Right atrium auricular region (tissue), 2 donors: ENCODE measurements around the gene ATP5PB. TPM values are rescaled to one million over a fixed set of nuclear protein-coding genes. Genes with fewer than 3 reads are reported as not detected.

Source experiments
- DNase-seq: peaks from one replicate; pipeline ENCODE4 v3.0.0-alpha.2; 2019; ENCODE audit warnings: low spot score
- H3K27ac ChIP-seq, 2 donors: fragments of 200-600 bp; sonication (generic); 1 replicate in 1 of 2; 2 replicates in 1 of 2; pipeline ENCODE4 v1.5.1; 2016 to 2019
- H3K27me3 ChIP-seq, 2 donors: fragments of 200-600 bp; sonication (generic); one replicate each; pipeline versions ENCODE4 v1.5.1 to v1.6.0; 2017 to 2019
- H3K36me3 ChIP-seq: fragments of 200-600 bp; sonication (generic); one replicate; pipeline ENCODE4 v1.5.1; 2016
- H3K4me1 ChIP-seq, 2 donors: fragments of 200-600 bp; sonication (generic); one replicate each; pipeline versions ENCODE4 v1.5.1 to v1.6.0; 2017 to 2019
- H3K4me3 ChIP-seq, 2 donors: fragments of 200-600 bp; sonication (generic); 1 replicate in 1 of 2; 2 replicates in 1 of 2; pipeline ENCODE4 v1.5.1; 2017 to 2019; ENCODE audit warnings: mild to moderate bottlenecking in 1 of 2, moderate library complexity in 1 of 2
- H3K9me3 ChIP-seq, 2 donors: fragments of 200-600 bp; sonication (generic); one replicate each; pipeline ENCODE4 v1.5.1; 2019
- CTCF ChIP-seq, 2 donors: fragments of 200-600 bp; sonication (generic); IDR thresholded peaks; one replicate each; pipeline ENCODE4 v1.5.1; 2019; ENCODE audit warnings: antibody characterized with exemption in 2 of 2
- total RNA-seq, 2 donors: library from RNA; depleted of rRNA; stranded (reverse); fragments of >200 nt; gene quantifications; one replicate each; pipeline ENCODE4 v1.1.0, GENCODE V29; 2016

The ATP5PB gene
- total RNA-seq, 2 donors from 2014 or later, result 297 to 429 TPM

GRCh38 chr1:111490220-111490619, 41.0 kb downstream of the ATP5PB start:
- Histone ChIP-seq H3K4me3 (no peak overlapping the region), H3K36me3 (no peaks in the 10 kb centered on the region), H3K4me1 (no peaks in the 10 kb centered on the region), H3K27me3 (no peaks in the 10 kb centered on the region), H3K27ac (peak overlapping the region; percentile 42 to 48), H3K9me3 (no peaks in the 10 kb centered on the region)
- no peak for TF ChIP-seq CTCF (IDR thresholded peaks at IDR 0.05)
- no peak for DNase-seq

GRCh38 chr1:111491070-111491469, 41.8 kb downstream of the ATP5PB start:
- peak; percentile 57 for DNase-seq
- Histone ChIP-seq H3K27ac (peak overlapping the region in 1 of 2 donors; percentile 48), H3K4me3 (no peak overlapping the region), H3K27me3 (no peaks in the 10 kb centered on the region), H3K9me3 (no peaks in the 10 kb centered on the region), H3K36me3 (no peaks in the 10 kb centered on the region), H3K4me1 (no peaks in the 10 kb centered on the region)
- TF ChIP-seq CTCF (IDR thresholded peaks at IDR 0.05), result no peak

- no peak for DNase-seq
- Histone ChIP-seq H3K4me1 (no peaks in the 10 kb centered on the region), H3K27me3 (no peaks in the 10 kb centered on the region), H3K9me3 (no peaks in the 10 kb centered on the region), H3K36me3 (no peaks in the 10 kb centered on the region), H3K27ac (no peak overlapping the region), H3K4me3 (no peak overlapping the region)
- TF ChIP-seq CTCF (IDR thresholded peaks at IDR 0.05), result no peak
Measured at GRCh38 chr1:111496398-111496797, 47.1 kb downstream of the ATP5PB start.

GRCh38 chr1:111497592-111497991, 48.3 kb downstream of the ATP5PB start:
- Histone ChIP-seq H3K9me3 (no peaks in the 10 kb centered on the region), H3K4me3 (no peak overlapping the region), H3K4me1 (no peaks in the 10 kb centered on the region), H3K36me3 (no peaks in the 10 kb centered on the region), H3K27ac (no peak overlapping the region), H3K27me3 (no peaks in the 10 kb centered on the region)
- TF ChIP-seq CTCF (IDR thresholded peaks at IDR 0.05), result no peak
- no peak for DNase-seq

GRCh38 chr1:111499026-111499785, 49.9 kb downstream of the ATP5PB start:
- Histone ChIP-seq H3K27ac (no peak overlapping the region), H3K4me1 (no peaks in the 10 kb centered on the region), H3K9me3 (no peaks in the 10 kb centered on the region), H3K4me3 (no peak overlapping the region), H3K36me3 (no peaks in the 10 kb centered on the region), H3K27me3 (no peaks in the 10 kb centered on the region)
- no peak for TF ChIP-seq CTCF (IDR thresholded peaks at IDR 0.05)
- DNase-seq, result no peak

- TF ChIP-seq CTCF (IDR thresholded peaks at IDR 0.05), result no peak
- H3K36me3 ChIP-seq, result no peaks in the 10 kb centered on the region
- no peak for DNase-seq
- H3K27ac ChIP-seq, result no peak overlapping the region
- H3K9me3 ChIP-seq, result no peaks in the 10 kb centered on the region
- no peaks in the 10 kb centered on the region for H3K27me3 ChIP-seq
- H3K4me1 ChIP-seq, result no peaks in the 10 kb centered on the region
- H3K4me3 ChIP-seq, result no peak overlapping the region
Measured at GRCh38 chr1:111501645-111502044, 52.4 kb downstream of the ATP5PB start.
